ENCODE results near the gene SYDE1.

DNA sequence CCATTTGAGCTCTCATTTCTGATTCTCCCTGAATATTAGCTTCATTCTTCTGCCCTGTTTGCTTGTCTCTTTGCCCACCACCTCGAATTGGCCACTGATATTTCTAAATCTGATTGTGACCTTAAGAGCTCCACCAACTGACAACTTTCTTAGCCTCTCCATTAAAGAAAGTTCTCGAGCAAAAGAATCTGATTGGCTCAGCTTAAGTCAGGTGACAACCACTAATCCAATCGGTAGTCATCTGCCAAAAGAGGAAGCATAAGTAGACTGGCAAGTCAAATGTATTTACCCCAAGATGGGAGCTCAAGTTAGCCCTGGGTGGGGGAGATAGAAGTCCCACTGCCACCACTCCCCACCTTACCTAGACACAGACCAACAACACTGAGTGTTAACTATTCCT, 52.0 kb downstream of the SYDE1 start:
- TF ChIP-seq, protein P1, sequence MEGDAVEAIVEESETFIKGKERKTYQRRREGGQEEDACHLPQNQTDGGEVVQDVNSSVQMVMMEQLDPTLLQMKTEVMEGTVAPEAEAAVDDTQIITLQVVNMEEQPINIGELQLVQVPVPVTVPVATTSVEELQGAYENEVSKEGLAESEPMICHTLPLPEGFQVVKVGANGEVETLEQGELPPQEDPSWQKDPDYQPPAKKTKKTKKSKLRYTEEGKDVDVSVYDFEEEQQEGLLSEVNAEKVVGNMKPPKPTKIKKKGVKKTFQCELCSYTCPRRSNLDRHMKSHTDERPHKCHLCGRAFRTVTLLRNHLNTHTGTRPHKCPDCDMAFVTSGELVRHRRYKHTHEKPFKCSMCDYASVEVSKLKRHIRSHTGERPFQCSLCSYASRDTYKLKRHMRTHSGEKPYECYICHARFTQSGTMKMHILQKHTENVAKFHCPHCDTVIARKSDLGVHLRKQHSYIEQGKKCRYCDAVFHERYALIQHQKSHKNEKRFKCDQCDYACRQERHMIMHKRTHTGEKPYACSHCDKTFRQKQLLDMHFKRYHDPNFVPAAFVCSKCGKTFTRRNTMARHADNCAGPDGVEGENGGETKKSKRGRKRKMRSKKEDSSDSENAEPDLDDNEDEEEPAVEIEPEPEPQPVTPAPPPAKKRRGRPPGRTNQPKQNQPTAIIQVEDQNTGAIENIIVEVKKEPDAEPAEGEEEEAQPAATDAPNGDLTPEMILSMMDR (IDR thresholded peaks at IDR 0.05; ENCODE audit: low read depth, low read length, missing input control), result no peak
- no peak for TF ChIP-seq FOXA1 (IDR thresholded peaks at IDR 0.05)
- no peak for TF ChIP-seq TAF1 (conservative IDR thresholded peaks at IDR 0.05)
- no peak for TF ChIP-seq EGR1 (IDR thresholded peaks at IDR 0.05; ENCODE audit: low read depth in 2 of 2)
- no peak for TF ChIP-seq RAD21 (IDR thresholded peaks at IDR 0.05)
- no peak for TF ChIP-seq JUND (IDR thresholded peaks at IDR 0.05)
- no peak for TF ChIP-seq MAX (IDR thresholded peaks at IDR 0.05)
- TF ChIP-seq REST (IDR thresholded peaks at IDR 0.05), result no peak
- TF ChIP-seq, protein P2, sequence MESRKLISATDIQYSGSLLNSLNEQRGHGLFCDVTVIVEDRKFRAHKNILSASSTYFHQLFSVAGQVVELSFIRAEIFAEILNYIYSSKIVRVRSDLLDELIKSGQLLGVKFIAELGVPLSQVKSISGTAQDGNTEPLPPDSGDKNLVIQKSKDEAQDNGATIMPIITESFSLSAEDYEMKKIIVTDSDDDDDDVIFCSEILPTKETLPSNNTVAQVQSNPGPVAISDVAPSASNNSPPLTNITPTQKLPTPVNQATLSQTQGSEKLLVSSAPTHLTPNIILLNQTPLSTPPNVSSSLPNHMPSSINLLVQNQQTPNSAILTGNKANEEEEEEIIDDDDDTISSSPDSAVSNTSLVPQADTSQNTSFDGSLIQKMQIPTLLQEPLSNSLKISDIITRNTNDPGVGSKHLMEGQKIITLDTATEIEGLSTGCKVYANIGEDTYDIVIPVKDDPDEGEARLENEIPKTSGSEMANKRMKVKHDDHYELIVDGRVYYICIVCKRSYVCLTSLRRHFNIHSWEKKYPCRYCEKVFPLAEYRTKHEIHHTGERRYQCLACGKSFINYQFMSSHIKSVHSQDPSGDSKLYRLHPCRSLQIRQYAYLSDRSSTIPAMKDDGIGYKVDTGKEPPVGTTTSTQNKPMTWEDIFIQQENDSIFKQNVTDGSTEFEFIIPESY (IDR thresholded peaks at IDR 0.05), result no peak
- TF ChIP-seq RXRA (IDR thresholded peaks at IDR 0.05), result no peak
- TF ChIP-seq SP1 (IDR thresholded peaks at IDR 0.05), result no peak
- no peak for TF ChIP-seq ATF3 (IDR thresholded peaks at IDR 0.05)
- no peak for TF ChIP-seq YY1 (IDR thresholded peaks at IDR 0.05)
- TF ChIP-seq GABPA (IDR thresholded peaks at IDR 0.05 in 1 of 2, conservative IDR thresholded peaks at IDR 0.05 in 1 of 2), result no peak
